GM23338 (cell line): ENCODE data around the gene ABCC3.

Experiments used
- CREB1 ChIP-seq: fragments of 250-450 bp; sonication (Bioruptor Pico); IDR thresholded peaks from 2 replicates; pipeline ENCODE4 v1.5.0; 2020; ENCODE audit warnings: low read depth, mild to moderate bottlenecking, moderate library complexity
- CTCF ChIP-seq, 2 experiments: fragments of 200-600 bp in 1 of 2; sonication (generic) in 1 of 2; conservative IDR thresholded peaks; 2 replicates each; pipeline versions ENCODE4 v1.5.1 to v1.6.1; 2016 to 2017; ENCODE audit warnings: antibody characterized with exemption in 2 of 2, low read depth in 2 of 2, mild to moderate bottlenecking in 2 of 2, moderate library complexity in 1 of 2
- EZH2 ChIP-seq: fragments of 200-600 bp; sonication (generic); IDR thresholded peaks from one replicate; pipeline ENCODE4 v1.8.0; 2017; ENCODE audit warnings: antibody characterized with exemption, mild to moderate bottlenecking, low read depth; ENCODE audit not compliant: unreplicated experiment
- EZH2phosphoT487 ChIP-seq: fragments of 200-600 bp; sonication (generic); IDR thresholded peaks from one replicate; pipeline ENCODE4 v1.8.1; 2018; ENCODE audit warnings: antibody characterized with exemption; ENCODE audit not compliant: unreplicated experiment
- JUNB ChIP-seq: IDR thresholded peaks from one replicate; pipeline ENCODE4 v1.6.1; 2016; ENCODE audit warnings: antibody characterized with exemption; ENCODE audit not compliant: unreplicated experiment
- NANOG ChIP-seq: IDR thresholded peaks from 2 replicates; pipeline ENCODE4 v1.6.1; 2016; ENCODE audit warnings: antibody characterized with exemption, borderline replicate concordance
- POLR2AphosphoS5 ChIP-seq: IDR thresholded peaks from 2 replicates; pipeline ENCODE4 v1.6.1; 2016; ENCODE audit warnings: antibody characterized with exemption, low read depth
- REST ChIP-seq: IDR thresholded peaks from one replicate; pipeline ENCODE4 v1.6.1; 2018; ENCODE audit warnings: antibody characterized with exemption; ENCODE audit not compliant: unreplicated experiment
- TF ChIP-seq, protein P1 (sequence below): IDR thresholded peaks from 2 replicates; pipeline ENCODE4 v1.6.1; 2016; ENCODE audit warnings: antibody characterized with exemption

GRCh38 chr17:50585891-50586290 is 48.8 kb upstream of the ABCC3 start:
- TF ChIP-seq POLR2AphosphoS5 (no peak), CTCF (conservative IDR thresholded peaks at IDR 0.05; ENCODE audit: low read depth in 2 of 2) (no peak), EZH2 (no peak), EZH2phosphoT487 (no peak), JUNB (no peak), NANOG (no peak), REST (no peak), CREB1 (no peak)
- TF ChIP-seq, protein P1, sequence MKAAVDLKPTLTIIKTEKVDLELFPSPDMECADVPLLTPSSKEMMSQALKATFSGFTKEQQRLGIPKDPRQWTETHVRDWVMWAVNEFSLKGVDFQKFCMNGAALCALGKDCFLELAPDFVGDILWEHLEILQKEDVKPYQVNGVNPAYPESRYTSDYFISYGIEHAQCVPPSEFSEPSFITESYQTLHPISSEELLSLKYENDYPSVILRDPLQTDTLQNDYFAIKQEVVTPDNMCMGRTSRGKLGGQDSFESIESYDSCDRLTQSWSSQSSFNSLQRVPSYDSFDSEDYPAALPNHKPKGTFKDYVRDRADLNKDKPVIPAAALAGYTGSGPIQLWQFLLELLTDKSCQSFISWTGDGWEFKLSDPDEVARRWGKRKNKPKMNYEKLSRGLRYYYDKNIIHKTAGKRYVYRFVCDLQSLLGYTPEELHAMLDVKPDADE, result no peak
